ENCODE measurements around the gene CA10.

CA10 gene

GRCh38 chr17:52079496-52079895, 79.0 kb downstream of the CA10 start:
- no peaks in the 10 kb centered on the region for H3K27me3 ChIP-seq (ENCODE audit: low read length)
- H3F3A ChIP-seq (ENCODE audit: insufficient read depth) = no peaks in the 10 kb centered on the region
- H3K4me3 ChIP-seq (ENCODE audit: insufficient read depth, low read length, poor library complexity, severe bottlenecking) = no peak overlapping the region
- no peaks in the 10 kb centered on the region for H3K36me3 ChIP-seq (ENCODE audit: low read length)
- TF ChIP-seq EZH2phosphoT487 (conservative IDR thresholded peaks at IDR 0.05; ENCODE audit: low read length) (no peak), CTCF (IDR thresholded peaks at IDR 0.05; ENCODE audit: insufficient read depth, low read length, poor library complexity, severe bottlenecking) (no peak)
- no peaks in the 10 kb centered on the region for H3K9me2 ChIP-seq (replicated peaks; ENCODE audit: insufficient read depth, low read length)
- H3K79me2 ChIP-seq (ENCODE audit: insufficient read depth, low read length) = no peaks in the 10 kb centered on the region
- H3K4me2 ChIP-seq (ENCODE audit: low read depth, low read length, poor library complexity, severe bottlenecking) = no peak overlapping the region
- H2AFZ ChIP-seq (ENCODE audit: low read depth, low read length, severe bottlenecking) = no peak overlapping the region
- no peak overlapping the region for H3K27ac ChIP-seq (ENCODE audit: low read depth, low read length)
- no peak overlapping the region for H3K9ac ChIP-seq (ENCODE audit: low read length)
- no peaks in the 10 kb centered on the region for H4K20me1 ChIP-seq (ENCODE audit: low read depth, low read length)
- H3K9me3 ChIP-seq (ENCODE audit: insufficient read depth, low read length) = no peaks in the 10 kb centered on the region

GRCh38 chr17:52071712-52072111, 86.8 kb downstream of the CA10 start:
- TF ChIP-seq CTCF (IDR thresholded peaks at IDR 0.05; ENCODE audit: insufficient read depth, low read length, poor library complexity, severe bottlenecking) (no peak), EZH2phosphoT487 (conservative IDR thresholded peaks at IDR 0.05; ENCODE audit: low read length) (no peak)
- Histone ChIP-seq H3K27ac (ENCODE audit: low read depth, low read length) (no peak overlapping the region), H3K27me3 (ENCODE audit: low read length) (no peaks in the 10 kb centered on the region)

GRCh38 chr17:52064791-52065211, 93.7 kb downstream of the CA10 start:
- no peaks in the 10 kb centered on the region for H3K27me3 ChIP-seq (ENCODE audit: low read length)
- peaks cover 3% of the 10 kb centered on the region; the same call in 1 of the 2 replicates for H3K9me3 ChIP-seq (ENCODE audit: insufficient read depth, low read length)
- no peaks in the 10 kb centered on the region for H3K79me2 ChIP-seq (ENCODE audit: insufficient read depth, low read length)
- no peaks in the 10 kb centered on the region for H3K9me2 ChIP-seq (replicated peaks; ENCODE audit: insufficient read depth, low read length)
- H3K9ac ChIP-seq (ENCODE audit: low read length) = no peak overlapping the region
- H3F3A ChIP-seq (ENCODE audit: insufficient read depth) = no peaks in the 10 kb centered on the region
- no peak overlapping the region for H3K4me3 ChIP-seq (ENCODE audit: insufficient read depth, low read length, poor library complexity, severe bottlenecking)
- no peak overlapping the region for H3K4me2 ChIP-seq (ENCODE audit: low read depth, low read length, poor library complexity, severe bottlenecking)
- H3K27ac ChIP-seq (ENCODE audit: low read depth, low read length) = no peak overlapping the region
- no peaks in the 10 kb centered on the region for H3K36me3 ChIP-seq (ENCODE audit: low read length)
- no peak overlapping the region for H2AFZ ChIP-seq (ENCODE audit: low read depth, low read length, severe bottlenecking)
- TF ChIP-seq EZH2phosphoT487 (conservative IDR thresholded peaks at IDR 0.05; ENCODE audit: low read length) (no peak), CTCF (IDR thresholded peaks at IDR 0.05; ENCODE audit: insufficient read depth, low read length, poor library complexity, severe bottlenecking) (no peak)
- no peaks in the 10 kb centered on the region for H4K20me1 ChIP-seq (ENCODE audit: low read depth, low read length)

More at GRCh38 chr17:52071712-52072111, 86.8 kb downstream of the CA10 start:
- Histone ChIP-seq H3K4me3 (ENCODE audit: insufficient read depth, low read length, poor library complexity, severe bottlenecking) (no peak overlapping the region), H3K36me3 (ENCODE audit: low read length) (no peaks in the 10 kb centered on the region), H3K79me2 (ENCODE audit: insufficient read depth, low read length) (no peaks in the 10 kb centered on the region), H3K4me2 (ENCODE audit: low read depth, low read length, poor library complexity, severe bottlenecking) (no peak overlapping the region), H4K20me1 (ENCODE audit: low read depth, low read length) (no peaks in the 10 kb centered on the region), H3K9me2 (replicated peaks; ENCODE audit: insufficient read depth, low read length) (no peaks in the 10 kb centered on the region), H3K9ac (ENCODE audit: low read length) (no peak overlapping the region), H3F3A (ENCODE audit: insufficient read depth) (no peaks in the 10 kb centered on the region), H2AFZ (ENCODE audit: low read depth, low read length, severe bottlenecking) (no peak overlapping the region), H3K9me3 (ENCODE audit: insufficient read depth, low read length) (peaks cover 3% of the 10 kb centered on the region; the same call in 1 of the 2 replicates)

All from SU-DHL-6 (cell line).